RWPE2 (cell line): ENCODE measurements around the gene CLMN.

Source experiments
- ATAC-seq: fragments of 200-7000 bp; cut with Tn5 transposase; 3 replicates; pipeline ENCODE4 v1.9.1; 2021; ENCODE audit warnings: low read depth
- DNase-seq: peaks from one replicate; pipeline ENCODE4 v3.0.0-alpha.2; 2020; ENCODE audit warnings: low spot score
- H3K27ac ChIP-seq: fragments of 450-650 bp; 2 replicates; pipeline ENCODE4 v1.5.1; 2017; ENCODE audit warnings: mild to moderate bottlenecking; ENCODE audit not compliant: poor library complexity, severe bottlenecking
- H3K27me3 ChIP-seq: fragments of 250-450 bp; sonication (Bioruptor Pico); 2 replicates; pipeline ENCODE4 v1.5.1; 2021; ENCODE audit warnings: mild to moderate bottlenecking, moderate library complexity; ENCODE audit not compliant: insufficient read depth, poor library complexity, severe bottlenecking
- H3K36me3 ChIP-seq: fragments of 250-450 bp; sonication (Bioruptor Pico); 2 replicates; pipeline ENCODE4 v1.5.1; 2020; ENCODE audit warnings: low read depth, mild to moderate bottlenecking, moderate library complexity
- H3K4me1 ChIP-seq: fragments of 250-450 bp; sonication (Bioruptor Pico); 2 replicates; pipeline ENCODE4 v1.5.1; 2021; ENCODE audit warnings: mild to moderate bottlenecking, moderate library complexity; ENCODE audit not compliant: insufficient read depth, poor library complexity, severe bottlenecking
- H3K4me3 ChIP-seq: fragments of 250-450 bp; sonication (Bioruptor Pico); 2 replicates; pipeline ENCODE4 v1.5.1; 2021; ENCODE audit warnings: mild to moderate bottlenecking, moderate library complexity; ENCODE audit not compliant: severe bottlenecking
- H3K9me3 ChIP-seq: fragments of 250-450 bp; sonication (Bioruptor Pico); 2 replicates; pipeline ENCODE4 v1.5.1; 2021; ENCODE audit warnings: mild to moderate bottlenecking, moderate library complexity; ENCODE audit not compliant: severe bottlenecking
- TF ChIP-seq, protein P1 (sequence below): fragments of 450-650 bp; IDR thresholded peaks from one replicate; pipeline ENCODE4 v1.5.1; 2017; ENCODE audit warnings: mild to moderate bottlenecking, moderate library complexity; ENCODE audit not compliant: poor library complexity, severe bottlenecking

The CLMN gene

GRCh38 chr14:95332641-95333040, 12.9 kb upstream of the CLMN start:
- Histone ChIP-seq H3K9me3 (no peaks in the 10 kb centered on the region), H3K4me3 (no peak overlapping the region), H3K27ac (no peak overlapping the region), H3K36me3 (no peaks in the 10 kb centered on the region), H3K4me1 (peaks cover 4% of the 10 kb centered on the region), H3K27me3 (no peaks in the 10 kb centered on the region)
- no peak for ATAC-seq
- TF ChIP-seq, protein P1, sequence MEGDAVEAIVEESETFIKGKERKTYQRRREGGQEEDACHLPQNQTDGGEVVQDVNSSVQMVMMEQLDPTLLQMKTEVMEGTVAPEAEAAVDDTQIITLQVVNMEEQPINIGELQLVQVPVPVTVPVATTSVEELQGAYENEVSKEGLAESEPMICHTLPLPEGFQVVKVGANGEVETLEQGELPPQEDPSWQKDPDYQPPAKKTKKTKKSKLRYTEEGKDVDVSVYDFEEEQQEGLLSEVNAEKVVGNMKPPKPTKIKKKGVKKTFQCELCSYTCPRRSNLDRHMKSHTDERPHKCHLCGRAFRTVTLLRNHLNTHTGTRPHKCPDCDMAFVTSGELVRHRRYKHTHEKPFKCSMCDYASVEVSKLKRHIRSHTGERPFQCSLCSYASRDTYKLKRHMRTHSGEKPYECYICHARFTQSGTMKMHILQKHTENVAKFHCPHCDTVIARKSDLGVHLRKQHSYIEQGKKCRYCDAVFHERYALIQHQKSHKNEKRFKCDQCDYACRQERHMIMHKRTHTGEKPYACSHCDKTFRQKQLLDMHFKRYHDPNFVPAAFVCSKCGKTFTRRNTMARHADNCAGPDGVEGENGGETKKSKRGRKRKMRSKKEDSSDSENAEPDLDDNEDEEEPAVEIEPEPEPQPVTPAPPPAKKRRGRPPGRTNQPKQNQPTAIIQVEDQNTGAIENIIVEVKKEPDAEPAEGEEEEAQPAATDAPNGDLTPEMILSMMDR, result no peak
- DNase-seq, result no peak

DNA sequence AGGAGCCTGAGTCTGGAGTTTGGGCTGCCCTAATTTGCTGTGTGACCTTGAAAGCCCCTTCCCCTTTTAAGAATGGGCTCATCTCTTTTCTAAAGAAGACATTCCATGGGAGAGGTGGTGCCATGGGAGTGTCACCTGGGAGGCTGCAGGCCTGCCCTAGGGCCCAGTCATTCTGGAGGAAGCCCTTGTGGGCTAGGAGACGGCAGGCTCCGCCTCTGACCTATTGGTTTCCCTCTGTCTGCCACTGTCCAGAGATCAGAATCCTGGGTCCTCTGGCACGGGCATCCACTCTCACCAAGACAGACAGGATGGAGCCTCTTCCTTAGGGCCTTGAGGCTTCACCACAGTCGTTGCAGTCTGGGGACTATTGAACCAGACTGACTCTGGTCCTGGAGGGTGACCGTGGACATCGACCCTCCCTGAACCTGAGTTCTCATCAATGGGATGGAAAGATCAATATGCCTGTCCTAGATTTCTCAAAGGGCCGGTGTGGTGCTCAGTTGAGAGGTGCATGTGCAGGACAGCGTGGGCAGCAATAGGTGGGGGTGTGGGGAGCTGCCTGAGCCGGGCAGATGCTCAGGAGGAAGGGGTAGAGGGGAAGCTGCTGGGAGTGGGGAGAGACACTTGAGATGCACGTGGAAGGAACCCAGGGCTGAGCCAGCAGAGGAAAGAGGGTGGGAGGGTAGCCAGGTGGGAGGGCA, 12.2 kb upstream of the CLMN start:
- no peaks in the 10 kb centered on the region for H3K27me3 ChIP-seq
- ATAC-seq (no peak), DNase-seq (no peak)
- H3K4me3 ChIP-seq, result no peak overlapping the region
- TF ChIP-seq, protein P1, result no peak
- H3K36me3 ChIP-seq, result no peaks in the 10 kb centered on the region
- no peaks in the 10 kb centered on the region for H3K9me3 ChIP-seq
- H3K27ac ChIP-seq, result no peak overlapping the region
- peaks cover 4% of the 10 kb centered on the region for H3K4me1 ChIP-seq

GRCh38 chr14:95330591-95331370, 11.1 kb upstream of the CLMN start:
- ATAC-seq (no peak), DNase-seq (no peak)
- peaks cover 4% of the 10 kb centered on the region for H3K4me1 ChIP-seq
- H3K9me3 ChIP-seq, result no peaks in the 10 kb centered on the region
- H3K27me3 ChIP-seq, result no peaks in the 10 kb centered on the region
- H3K27ac ChIP-seq, result no peak overlapping the region
- H3K36me3 ChIP-seq, result no peaks in the 10 kb centered on the region
- no peak overlapping the region for H3K4me3 ChIP-seq
- TF ChIP-seq, protein P1, result no peak

GRCh38 chr14:95329941-95330340, 10.2 kb upstream of the CLMN start:
- TF ChIP-seq, protein P1, result no peak
- Histone ChIP-seq H3K4me1 (peaks cover 4% of the 10 kb centered on the region), H3K9me3 (no peaks in the 10 kb centered on the region), H3K27me3 (no peaks in the 10 kb centered on the region), H3K36me3 (no peaks in the 10 kb centered on the region), H3K4me3 (no peak overlapping the region), H3K27ac (no peak overlapping the region)
- DNase-seq (no peak), ATAC-seq (no peak)
